Liver (tissue), 3 donors: Measurements from ENCODE around the gene ZNRF3.

Experiments used
- EGR1 ChIP-seq, 2 donors: IDR thresholded peaks; 2 replicates each; pipeline ENCODE4 v1.6.1; 2016 to 2018; ENCODE audit warnings: antibody characterized with exemption in 2 of 2, low read depth in 2 of 2
- FOXA1 ChIP-seq: IDR thresholded peaks from 2 replicates; pipeline ENCODE4 v1.6.1; 2016; ENCODE audit warnings: antibody characterized with exemption
- HNF4A ChIP-seq, 2 donors: conservative IDR thresholded peaks; 2 replicates each; pipeline ENCODE4 v1.6.1; 2016; ENCODE audit warnings: antibody characterized with exemption in 2 of 2, mild to moderate bottlenecking in 2 of 2
- JUND ChIP-seq, 2 donors: IDR thresholded peaks; 2 replicates each; pipeline ENCODE4 v1.6.1; 2016; ENCODE audit warnings: antibody characterized with exemption in 2 of 2
- MAX ChIP-seq: IDR thresholded peaks from 2 replicates; pipeline ENCODE4 v1.6.1; 2016; ENCODE audit warnings: antibody characterized with exemption
- NR2F2 ChIP-seq: IDR thresholded peaks from 2 replicates; pipeline ENCODE4 v1.6.1; 2016; ENCODE audit warnings: antibody characterized with exemption
- RAD21 ChIP-seq, 2 donors: IDR thresholded peaks; 2 replicates each; pipeline ENCODE4 v1.6.1; 2016; ENCODE audit warnings: antibody characterized with exemption in 2 of 2, mild to moderate bottlenecking in 2 of 2
- RXRA ChIP-seq, 2 donors: IDR thresholded peaks; 2 replicates each; pipeline ENCODE4 v1.6.1; 2017 to 2018; ENCODE audit warnings: antibody characterized with exemption in 2 of 2, mild to moderate bottlenecking in 1 of 2
- SP1 ChIP-seq: IDR thresholded peaks from 2 replicates; pipeline ENCODE4 v1.6.1; 2018; ENCODE audit warnings: antibody characterized with exemption, mild to moderate bottlenecking
- TAF1 ChIP-seq: conservative IDR thresholded peaks from 2 replicates; pipeline ENCODE4 v1.6.1; 2016; ENCODE audit warnings: antibody characterized with exemption, mild to moderate bottlenecking
- YY1 ChIP-seq: IDR thresholded peaks from 2 replicates; pipeline ENCODE4 v1.6.1; 2016; ENCODE audit warnings: antibody characterized with exemption, mild to moderate bottlenecking
- TF ChIP-seq, protein P1 (sequence below): fragments of 150-350 bp; IDR thresholded peaks from 2 replicates; pipeline ENCODE4 v1.5.1; 2017; ENCODE audit warnings: improper control_type of control experiment, low read depth, low read length; ENCODE audit not compliant: missing input control
- TF ChIP-seq, protein P2 (sequence below): IDR thresholded peaks from 2 replicates; pipeline ENCODE4 v1.6.1; 2016; ENCODE audit warnings: antibody characterized with exemption, mild to moderate bottlenecking
- TF ChIP-seq, protein P3 (sequence below): IDR thresholded peaks from 2 replicates; pipeline ENCODE4 v1.6.1; 2016; ENCODE audit warnings: antibody characterized with exemption
- donor health status: healthy.
- donor health status: healthy.

GRCh38 chr22:29081517-29082236 lies 198.3 kb downstream of the ZNRF3 start:
- TF ChIP-seq, protein P1, sequence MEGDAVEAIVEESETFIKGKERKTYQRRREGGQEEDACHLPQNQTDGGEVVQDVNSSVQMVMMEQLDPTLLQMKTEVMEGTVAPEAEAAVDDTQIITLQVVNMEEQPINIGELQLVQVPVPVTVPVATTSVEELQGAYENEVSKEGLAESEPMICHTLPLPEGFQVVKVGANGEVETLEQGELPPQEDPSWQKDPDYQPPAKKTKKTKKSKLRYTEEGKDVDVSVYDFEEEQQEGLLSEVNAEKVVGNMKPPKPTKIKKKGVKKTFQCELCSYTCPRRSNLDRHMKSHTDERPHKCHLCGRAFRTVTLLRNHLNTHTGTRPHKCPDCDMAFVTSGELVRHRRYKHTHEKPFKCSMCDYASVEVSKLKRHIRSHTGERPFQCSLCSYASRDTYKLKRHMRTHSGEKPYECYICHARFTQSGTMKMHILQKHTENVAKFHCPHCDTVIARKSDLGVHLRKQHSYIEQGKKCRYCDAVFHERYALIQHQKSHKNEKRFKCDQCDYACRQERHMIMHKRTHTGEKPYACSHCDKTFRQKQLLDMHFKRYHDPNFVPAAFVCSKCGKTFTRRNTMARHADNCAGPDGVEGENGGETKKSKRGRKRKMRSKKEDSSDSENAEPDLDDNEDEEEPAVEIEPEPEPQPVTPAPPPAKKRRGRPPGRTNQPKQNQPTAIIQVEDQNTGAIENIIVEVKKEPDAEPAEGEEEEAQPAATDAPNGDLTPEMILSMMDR, result no peak
- TF ChIP-seq TAF1 (no peak), FOXA1 (no peak), RAD21 (IDR thresholded peaks at IDR 0.05) (peak in 1 of 2 donors; percentile 30), EGR1 (IDR thresholded peaks at IDR 0.05; ENCODE audit: low read depth in 2 of 2) (no peak), SP1 (peak; percentile 39), MAX (no peak), YY1 (no peak), JUND (IDR thresholded peaks at IDR 0.05) (no peak), NR2F2 (peak; percentile 35), RXRA (IDR thresholded peaks at IDR 0.05) (peak in 1 of 2 donors; percentile 52), HNF4A (conservative IDR thresholded peaks at IDR 0.05) (peak in 1 of 2 donors; percentile 65)
- TF ChIP-seq, protein P2, sequence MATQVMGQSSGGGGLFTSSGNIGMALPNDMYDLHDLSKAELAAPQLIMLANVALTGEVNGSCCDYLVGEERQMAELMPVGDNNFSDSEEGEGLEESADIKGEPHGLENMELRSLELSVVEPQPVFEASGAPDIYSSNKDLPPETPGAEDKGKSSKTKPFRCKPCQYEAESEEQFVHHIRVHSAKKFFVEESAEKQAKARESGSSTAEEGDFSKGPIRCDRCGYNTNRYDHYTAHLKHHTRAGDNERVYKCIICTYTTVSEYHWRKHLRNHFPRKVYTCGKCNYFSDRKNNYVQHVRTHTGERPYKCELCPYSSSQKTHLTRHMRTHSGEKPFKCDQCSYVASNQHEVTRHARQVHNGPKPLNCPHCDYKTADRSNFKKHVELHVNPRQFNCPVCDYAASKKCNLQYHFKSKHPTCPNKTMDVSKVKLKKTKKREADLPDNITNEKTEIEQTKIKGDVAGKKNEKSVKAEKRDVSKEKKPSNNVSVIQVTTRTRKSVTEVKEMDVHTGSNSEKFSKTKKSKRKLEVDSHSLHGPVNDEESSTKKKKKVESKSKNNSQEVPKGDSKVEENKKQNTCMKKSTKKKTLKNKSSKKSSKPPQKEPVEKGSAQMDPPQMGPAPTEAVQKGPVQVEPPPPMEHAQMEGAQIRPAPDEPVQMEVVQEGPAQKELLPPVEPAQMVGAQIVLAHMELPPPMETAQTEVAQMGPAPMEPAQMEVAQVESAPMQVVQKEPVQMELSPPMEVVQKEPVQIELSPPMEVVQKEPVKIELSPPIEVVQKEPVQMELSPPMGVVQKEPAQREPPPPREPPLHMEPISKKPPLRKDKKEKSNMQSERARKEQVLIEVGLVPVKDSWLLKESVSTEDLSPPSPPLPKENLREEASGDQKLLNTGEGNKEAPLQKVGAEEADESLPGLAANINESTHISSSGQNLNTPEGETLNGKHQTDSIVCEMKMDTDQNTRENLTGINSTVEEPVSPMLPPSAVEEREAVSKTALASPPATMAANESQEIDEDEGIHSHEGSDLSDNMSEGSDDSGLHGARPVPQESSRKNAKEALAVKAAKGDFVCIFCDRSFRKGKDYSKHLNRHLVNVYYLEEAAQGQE, result no peak
- TF ChIP-seq, protein P3, sequence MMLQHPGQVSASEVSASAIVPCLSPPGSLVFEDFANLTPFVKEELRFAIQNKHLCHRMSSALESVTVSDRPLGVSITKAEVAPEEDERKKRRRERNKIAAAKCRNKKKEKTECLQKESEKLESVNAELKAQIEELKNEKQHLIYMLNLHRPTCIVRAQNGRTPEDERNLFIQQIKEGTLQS, result peak; percentile 35
